GM21528 (cell line): ENCODE measurements around the gene ZBTB44.
"Not testable (repeated sequence)": the region's sequence is repeated elsewhere in the genome, so short reads cannot be mapped to it uniquely, and the experiment has no call there.

Experiments
- ATAC-seq: cut with Tn5 transposase; IDR thresholded peaks from one replicate; pipeline ENCODE4 v1.9.1; 2021; ENCODE audit warnings: mild to moderate bottlenecking, moderate library complexity; ENCODE audit not compliant: unreplicated experiment, low FRiP score

Gene ZBTB44

GRCh38 chr11:130314750-130315285 is at the start of gene ZBTB44:
TSS of gene ZBTB44 (minus strand) at chr11:130314917. CDS start at chr11:130261873, 53,044 bp downstream.
- peak; percentile 71 for ATAC-seq

GRCh38 chr11:130359419-130359818 is 44.7 kb upstream of the ZBTB44 start:
- no peak for ATAC-seq

- no peak for ATAC-seq
Measured at GRCh38 chr11:130358398-130358797, 43.7 kb upstream of the ZBTB44 start.

- ATAC-seq, result no peak
Measured at GRCh38 chr11:130347261-130347660, 32.5 kb upstream of the ZBTB44 start.

GRCh38 chr11:130344841-130345240 is 30.1 kb upstream of the ZBTB44 start:
- no peak for ATAC-seq

- no peak for ATAC-seq
Measured at GRCh38 chr11:130340671-130341319, 26.1 kb upstream of the ZBTB44 start.

GRCh38 chr11:130338667-130339066 is 23.9 kb upstream of the ZBTB44 start:
- no peak for ATAC-seq

GRCh38 chr11:130337281-130338089 is 22.8 kb upstream of the ZBTB44 start:
- ATAC-seq, result no peak

- ATAC-seq, result not testable (repeated sequence)
Measured at GRCh38 chr11:130331397-130331796, 16.7 kb upstream of the ZBTB44 start.

GRCh38 chr11:130330101-130330684 is 15.5 kb upstream of the ZBTB44 start:
- no peak for ATAC-seq

- no peak for ATAC-seq
Measured at GRCh38 chr11:130328420-130328819, 13.7 kb upstream of the ZBTB44 start.

- ATAC-seq, result no peak
Measured at GRCh38 chr11:130327716-130328115, 13.0 kb upstream of the ZBTB44 start.

- ATAC-seq, result no peak
Measured at GRCh38 chr11:130325691-130326090, 11.0 kb upstream of the ZBTB44 start.

GRCh38 chr11:130323452-130324450 is 9.0 kb upstream of the ZBTB44 start:
- no peak for ATAC-seq

GRCh38 chr11:130322126-130322525 is 7.4 kb upstream of the ZBTB44 start:
- no peak for ATAC-seq

- ATAC-seq, result no peak
Measured at GRCh38 chr11:130318031-130318673, 3.4 kb upstream of the ZBTB44 start.

- ATAC-seq, result peak; percentile 32
Measured at GRCh38 chr11:130315354-130315970, 745 bp upstream of the ZBTB44 start.

GRCh38 chr11:130314184-130314749 is 450 bp downstream of the ZBTB44 start:
- peak; percentile 55 for ATAC-seq
